GM12801 (cell line): ENCODE measurements around the gene CCDC92.

Source experiments
- CTCF ChIP-seq: IDR thresholded peaks from one replicate; pipeline ENCODE4 v1.5.1; 2011; ENCODE audit warnings: control low read depth; ENCODE audit not compliant: insufficient read length; ENCODE audit errors: extremely low read depth

CCDC92 gene

GRCh38 chr12:123983822-123984485 is 11.3 kb upstream of the CCDC92 start:
- no peak for TF ChIP-seq CTCF

- TF ChIP-seq CTCF: no peak
These were observed 9.6 kb upstream of the CCDC92 start for GRCh38 chr12:123982269-123982668.

GRCh38 chr12:123979566-123979965 is 6.9 kb upstream of the CCDC92 start:
- no peak for TF ChIP-seq CTCF

GRCh38 chr12:123976227-123976826 is 3.7 kb upstream of the CCDC92 start:
- TF ChIP-seq CTCF: no peak

GRCh38 chr12:123973552-123974341 is 1.1 kb upstream of the CCDC92 start:
- TF ChIP-seq CTCF: no peak

GRCh38 chr12:123971770-123972456 is 718 bp downstream of the CCDC92 start:
- TF ChIP-seq CTCF: no peak

GRCh38 chr12:123971449-123971769 is 1.2 kb downstream of the CCDC92 start:
- no peak for TF ChIP-seq CTCF
